Measurements from ENCODE around the gene TAGAP.

The TAGAP gene

DNA sequence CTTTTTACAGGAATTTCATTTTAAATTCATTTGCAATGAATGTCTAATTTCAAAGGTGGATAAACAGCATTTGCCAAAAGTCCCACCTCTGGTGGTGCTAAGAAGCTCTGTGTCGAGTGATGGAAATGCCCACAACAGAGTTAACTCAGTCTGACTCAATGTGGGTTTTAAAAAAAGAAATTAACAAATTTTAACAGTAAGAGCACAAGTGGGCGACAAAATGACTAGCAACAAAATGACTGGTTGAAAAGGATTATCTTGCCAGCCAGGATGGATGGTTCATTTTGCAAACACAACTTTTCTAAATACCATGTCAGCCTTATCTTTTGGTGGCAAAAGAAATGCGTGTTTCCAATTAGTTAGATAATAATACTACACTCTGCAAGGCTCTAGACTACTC lies 14.3 kb upstream of the TAGAP start:
- H3K4me3 ChIP-seq (ENCODE audit: low read length): no peak overlapping the region
- DNase-seq (ENCODE audit: low read depth): no peak
- TF ChIP-seq, protein P1, sequence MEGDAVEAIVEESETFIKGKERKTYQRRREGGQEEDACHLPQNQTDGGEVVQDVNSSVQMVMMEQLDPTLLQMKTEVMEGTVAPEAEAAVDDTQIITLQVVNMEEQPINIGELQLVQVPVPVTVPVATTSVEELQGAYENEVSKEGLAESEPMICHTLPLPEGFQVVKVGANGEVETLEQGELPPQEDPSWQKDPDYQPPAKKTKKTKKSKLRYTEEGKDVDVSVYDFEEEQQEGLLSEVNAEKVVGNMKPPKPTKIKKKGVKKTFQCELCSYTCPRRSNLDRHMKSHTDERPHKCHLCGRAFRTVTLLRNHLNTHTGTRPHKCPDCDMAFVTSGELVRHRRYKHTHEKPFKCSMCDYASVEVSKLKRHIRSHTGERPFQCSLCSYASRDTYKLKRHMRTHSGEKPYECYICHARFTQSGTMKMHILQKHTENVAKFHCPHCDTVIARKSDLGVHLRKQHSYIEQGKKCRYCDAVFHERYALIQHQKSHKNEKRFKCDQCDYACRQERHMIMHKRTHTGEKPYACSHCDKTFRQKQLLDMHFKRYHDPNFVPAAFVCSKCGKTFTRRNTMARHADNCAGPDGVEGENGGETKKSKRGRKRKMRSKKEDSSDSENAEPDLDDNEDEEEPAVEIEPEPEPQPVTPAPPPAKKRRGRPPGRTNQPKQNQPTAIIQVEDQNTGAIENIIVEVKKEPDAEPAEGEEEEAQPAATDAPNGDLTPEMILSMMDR (conservative IDR thresholded peaks at IDR 0.05; ENCODE audit: low read length): no peak

DNA sequence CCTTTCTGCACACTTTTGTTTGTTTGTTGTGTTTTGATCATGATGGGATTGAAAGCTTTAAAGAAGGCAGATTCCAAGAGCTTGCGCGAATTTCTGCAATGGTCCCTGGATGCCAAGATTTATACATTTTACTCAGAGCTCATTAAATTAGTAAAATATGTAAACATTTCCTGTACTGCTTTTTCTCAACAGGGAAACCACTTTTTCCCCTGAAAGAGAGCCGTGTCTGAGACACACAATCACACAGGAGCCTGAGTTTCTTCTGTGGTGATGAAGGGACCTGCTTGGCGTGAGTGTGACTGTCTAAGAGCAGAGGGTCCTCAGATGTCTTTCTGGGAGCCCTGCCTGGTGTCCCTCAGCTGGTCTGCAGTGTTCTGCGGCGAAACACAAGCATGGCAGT lies 12.1 kb upstream of the TAGAP start:
- no peak for DNase-seq (ENCODE audit: low read depth)
- H3K4me3 ChIP-seq (ENCODE audit: low read length): no peak overlapping the region
- TF ChIP-seq, protein P1 (conservative IDR thresholded peaks at IDR 0.05; ENCODE audit: low read length): no peak

DNA sequence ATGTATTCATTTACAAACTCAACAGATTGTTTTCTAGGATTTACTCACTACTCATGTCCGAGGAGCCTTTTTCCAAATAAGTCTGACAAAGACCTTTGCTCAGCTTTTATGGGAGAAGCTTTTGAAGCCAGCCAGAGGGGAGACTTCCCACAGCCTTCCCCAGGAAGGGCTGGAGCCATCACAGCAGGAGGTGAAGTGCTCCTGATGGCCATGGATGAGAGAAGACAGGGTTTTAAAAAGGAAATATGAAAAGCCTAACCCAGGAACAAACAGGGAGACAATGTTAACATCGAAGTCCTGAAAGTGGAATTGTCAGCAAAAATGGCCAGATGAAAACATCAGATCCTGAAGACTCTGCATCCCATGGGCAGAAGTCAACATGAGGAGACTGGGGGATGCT lies 11.6 kb upstream of the TAGAP start:
- H3K4me3 ChIP-seq (ENCODE audit: low read length): no peak overlapping the region
- TF ChIP-seq, protein P1 (conservative IDR thresholded peaks at IDR 0.05; ENCODE audit: low read length): no peak
- DNase-seq (ENCODE audit: low read depth): no peak

DNA sequence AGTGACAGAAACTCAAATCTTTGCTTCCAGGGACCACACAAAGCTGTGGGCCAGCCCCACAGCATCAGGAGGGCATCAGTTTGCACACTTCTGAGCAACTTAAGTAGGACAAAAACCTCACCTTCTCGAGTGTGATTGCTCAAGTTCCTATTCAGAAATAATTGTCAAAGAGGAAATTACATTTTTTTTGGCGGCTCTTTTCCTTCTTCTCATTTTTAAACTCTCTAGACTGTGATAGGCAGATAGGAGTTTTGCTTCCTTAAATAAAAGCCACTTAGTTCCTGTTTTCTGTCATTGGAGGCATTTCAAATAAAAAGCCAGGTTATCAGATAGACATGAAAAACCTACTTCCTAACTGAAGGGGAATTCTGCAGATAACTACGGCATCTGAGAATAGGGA lies 11.2 kb upstream of the TAGAP start:
- no peak for DNase-seq (ENCODE audit: low read depth)
- TF ChIP-seq, protein P1 (conservative IDR thresholded peaks at IDR 0.05; ENCODE audit: low read length): no peak
- no peak overlapping the region for H3K4me3 ChIP-seq (ENCODE audit: low read length)

DNA sequence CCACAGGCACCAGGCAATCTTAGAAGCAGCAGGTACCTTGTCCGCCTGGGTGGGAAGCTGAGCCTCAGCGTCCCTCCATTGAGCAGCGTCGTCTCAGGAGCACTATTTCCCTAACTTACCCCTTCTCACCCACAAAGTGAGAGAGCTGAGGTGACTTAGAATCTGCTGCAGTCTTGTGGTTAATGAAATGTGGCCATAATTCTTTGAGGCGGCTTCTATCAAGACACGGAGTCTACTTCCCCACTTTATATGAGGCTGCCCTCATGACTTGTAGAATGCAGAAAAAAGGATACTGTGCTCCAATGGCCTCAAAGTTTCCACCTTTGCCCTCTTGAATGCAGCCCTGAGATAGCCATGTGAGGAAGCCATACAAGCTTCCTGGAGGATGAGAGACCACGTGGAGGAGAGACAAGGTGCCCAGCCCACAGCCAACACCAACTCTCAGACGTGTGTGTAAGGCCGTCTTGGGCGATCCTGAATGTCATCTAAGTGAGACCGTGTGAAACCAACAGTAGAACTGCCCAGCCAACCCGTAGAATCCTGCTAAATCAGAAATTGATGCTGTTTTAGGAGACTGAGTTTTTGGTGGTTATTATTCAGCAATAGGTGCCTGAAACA lies 9.1 kb upstream of the TAGAP start:
- TF ChIP-seq, protein P1 (conservative IDR thresholded peaks at IDR 0.05; ENCODE audit: low read length): no peak
- no peak overlapping the region for H3K4me3 ChIP-seq (ENCODE audit: low read length)
- no peak for DNase-seq (ENCODE audit: low read depth)

DNA sequence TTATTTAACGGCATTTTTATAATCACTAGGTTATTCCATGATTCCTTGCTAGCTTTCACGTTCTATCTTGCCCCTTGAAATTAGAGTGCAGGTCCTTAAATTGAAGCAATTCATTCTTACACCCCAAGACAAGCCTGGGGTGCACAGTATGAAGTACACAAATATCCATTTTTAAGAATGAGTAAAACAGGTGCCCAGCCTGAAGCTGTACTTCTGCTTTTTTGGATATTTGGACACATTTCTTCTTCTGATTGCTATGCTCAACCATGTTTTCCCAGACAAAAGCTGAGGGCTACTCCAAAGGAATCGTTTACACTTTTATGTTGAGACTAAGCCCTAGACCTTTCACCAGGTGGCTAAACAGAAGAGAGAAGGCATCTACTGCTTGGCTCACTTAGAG lies 7.9 kb upstream of the TAGAP start:
- no peak for DNase-seq (ENCODE audit: low read depth)
- TF ChIP-seq, protein P1 (conservative IDR thresholded peaks at IDR 0.05; ENCODE audit: low read length): no peak
- no peak overlapping the region for H3K4me3 ChIP-seq (ENCODE audit: low read length)

DNA sequence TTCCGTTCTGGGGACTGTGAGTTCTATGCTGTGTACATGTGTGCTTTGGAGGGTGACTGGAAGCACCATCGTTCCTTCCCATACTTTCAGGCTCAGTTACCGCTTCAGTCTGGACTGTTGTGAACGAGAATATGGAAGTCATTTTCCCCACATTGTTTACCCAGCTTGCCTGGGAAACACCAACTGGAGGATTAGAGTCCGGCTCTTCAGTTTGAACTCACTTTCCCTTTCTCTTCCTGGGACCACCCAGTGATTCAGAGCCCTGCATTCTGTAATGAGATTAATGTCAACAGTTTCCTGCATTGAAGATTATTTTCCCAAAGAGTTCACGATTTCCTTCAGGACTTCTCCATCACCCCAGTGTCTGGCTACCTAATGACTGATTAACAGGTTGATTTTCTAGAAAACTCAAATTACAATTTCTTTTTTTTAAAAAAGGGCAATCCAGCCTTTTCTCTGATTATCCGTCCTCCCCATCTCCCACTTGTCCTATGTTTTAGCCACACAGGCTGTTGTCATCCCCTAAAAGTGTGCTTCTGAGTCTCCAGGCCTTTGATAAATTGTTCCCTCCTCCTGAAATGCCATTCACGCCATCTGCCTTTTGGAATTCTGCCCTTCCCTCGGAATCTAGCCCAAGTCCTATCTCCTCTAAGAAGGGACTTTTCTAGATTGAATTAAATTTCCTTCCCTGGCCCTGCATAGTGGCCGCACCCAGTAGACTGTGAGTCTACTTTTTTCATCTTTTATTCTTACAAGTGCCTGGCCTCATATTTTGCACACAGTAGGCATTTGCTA lies 3.3 kb upstream of the TAGAP start:
- TF ChIP-seq, protein P1 (conservative IDR thresholded peaks at IDR 0.05; ENCODE audit: low read length): no peak
- H3K4me3 ChIP-seq (ENCODE audit: low read length): no peak overlapping the region

More for the DNA sequence above, 3.3 kb upstream of the TAGAP start:
- no peak for DNase-seq (ENCODE audit: low read depth)
